ENCODE data around the gene WSCD1.

The WSCD1 gene

DNA sequence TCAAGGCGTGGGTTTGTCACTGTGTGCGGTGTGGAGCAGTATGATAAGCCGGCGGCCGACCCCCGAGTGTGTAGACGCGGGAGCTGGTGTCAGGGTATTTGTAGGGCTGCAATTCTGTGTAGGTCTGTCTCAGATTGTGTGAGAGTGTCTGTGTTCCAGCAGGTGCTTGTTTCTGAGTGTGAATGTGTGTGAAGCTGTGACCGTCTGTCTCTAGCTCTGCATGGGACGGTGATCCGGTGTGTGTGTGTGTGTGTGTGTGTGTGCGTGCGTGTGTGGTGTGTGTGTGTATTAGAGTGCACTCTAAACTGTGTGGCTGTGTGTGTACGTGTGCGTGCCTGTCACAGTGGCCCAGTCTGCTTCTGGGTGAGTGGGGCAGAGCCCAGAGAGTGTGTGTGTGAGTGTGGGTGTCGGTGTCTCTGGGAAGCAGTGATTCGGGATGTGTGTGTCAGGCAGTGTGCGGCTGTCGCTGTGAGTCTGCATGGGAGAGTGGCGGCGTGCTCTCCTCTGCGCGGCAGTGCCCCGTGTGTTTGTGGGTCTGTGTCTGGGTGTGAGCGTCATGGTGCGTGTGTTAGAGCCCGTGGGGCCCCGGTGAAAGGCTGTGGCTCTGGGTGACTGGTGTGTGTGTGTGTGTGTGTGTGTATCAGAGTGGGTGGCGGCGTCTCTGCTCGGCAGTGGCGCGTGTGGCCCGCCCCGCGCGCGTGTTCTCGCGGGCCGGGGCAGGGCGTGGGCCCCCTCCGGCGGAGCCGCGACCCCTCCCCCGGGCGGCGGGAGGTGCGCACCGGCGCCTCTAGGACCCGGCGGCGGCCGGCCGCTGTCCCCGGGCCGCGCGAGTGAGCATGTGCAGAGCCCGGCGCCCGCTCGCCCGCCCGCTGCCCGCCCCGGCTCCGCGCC, at the start of gene WSCD1:
Gene WSCD1, plus strand, starts transcription at position 841 of the 891 bp plus-strand sequence. CDS start 10,280 bp downstream, outside the sequence.
- Mint-ChIP-seq H3K36me3 (peaks cover 0 to 3% of the 10 kb centered on the region in 2 donors), H3K27ac (peak within 1 kb of the TSS; percentile 33), H3K27me3 (peaks cover 61 to 77% of the 10 kb centered on the region in 2 donors), H3K4me1 (peaks cover 12 to 13% of the 10 kb centered on the region in 2 donors), H3K4me3 (peak within 1 kb of the TSS; percentile 77 to 79), H3K9me3 (no peaks in the 10 kb centered on the region)
- ATAC-seq (replicated peaks) = peak; percentile 51 to 61
- no peak for DNase-seq

DNA sequence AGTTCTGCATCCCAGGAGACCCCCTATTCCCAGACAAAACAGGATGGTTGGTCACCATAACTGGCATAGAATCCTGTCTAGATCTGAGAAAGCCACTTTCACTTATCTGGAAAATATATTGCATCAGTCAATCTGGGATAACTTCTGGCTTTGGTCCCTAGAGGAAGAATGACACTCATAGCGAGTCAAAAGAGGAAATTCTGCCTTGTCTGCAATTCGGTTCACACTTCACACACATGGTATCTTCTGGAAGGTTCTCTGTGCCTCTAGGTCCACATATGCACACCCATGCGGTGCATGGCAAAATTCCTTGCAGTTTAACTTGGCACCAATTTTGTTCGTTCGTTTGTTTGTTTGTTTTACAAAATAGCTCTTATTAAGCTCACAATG, 49.2 kb upstream of the WSCD1 start:
- Mint-ChIP-seq H3K4me1 (peaks cover 0 to 6% of the 10 kb centered on the region in 2 donors), H3K9me3 (no peaks in the 10 kb centered on the region), H3K4me3 (no peak overlapping the region), H3K36me3 (no peaks in the 10 kb centered on the region), H3K27ac (no peak overlapping the region), H3K27me3 (peaks cover 26 to 29% of the 10 kb centered on the region in 2 donors)
- ATAC-seq (replicated peaks) (no peak), DNase-seq (no peak)

DNA sequence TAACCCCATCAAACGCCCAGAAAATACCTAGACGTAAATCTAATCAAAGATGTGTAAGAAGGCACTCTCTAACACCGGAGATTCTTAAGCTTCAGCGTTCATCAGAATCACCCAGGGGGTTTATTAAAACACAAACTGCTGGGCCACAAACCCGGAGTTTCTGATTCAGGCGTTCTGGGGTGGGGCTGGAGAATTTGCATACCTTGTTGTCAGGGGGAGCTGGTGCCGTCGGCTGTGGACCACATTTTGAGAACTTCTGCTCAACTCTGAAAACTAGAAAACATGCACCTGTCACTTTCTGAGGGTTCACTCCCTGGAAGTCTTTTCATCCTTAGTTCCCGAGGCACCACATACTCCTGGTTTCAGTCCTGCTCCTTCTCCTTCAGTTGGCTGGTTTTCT, 48.6 kb upstream of the WSCD1 start:
- peaks cover 26 to 32% of the 10 kb centered on the region in 2 donors for H3K27me3 Mint-ChIP-seq
- no peak overlapping the region for H3K4me3 Mint-ChIP-seq
- no peaks in the 10 kb centered on the region for H3K36me3 Mint-ChIP-seq
- H3K4me1 Mint-ChIP-seq = peaks cover 0 to 6% of the 10 kb centered on the region in 2 donors
- no peak overlapping the region for H3K27ac Mint-ChIP-seq
- no peaks in the 10 kb centered on the region for H3K9me3 Mint-ChIP-seq
- ATAC-seq (replicated peaks) (no peak), DNase-seq (no peak)

DNA sequence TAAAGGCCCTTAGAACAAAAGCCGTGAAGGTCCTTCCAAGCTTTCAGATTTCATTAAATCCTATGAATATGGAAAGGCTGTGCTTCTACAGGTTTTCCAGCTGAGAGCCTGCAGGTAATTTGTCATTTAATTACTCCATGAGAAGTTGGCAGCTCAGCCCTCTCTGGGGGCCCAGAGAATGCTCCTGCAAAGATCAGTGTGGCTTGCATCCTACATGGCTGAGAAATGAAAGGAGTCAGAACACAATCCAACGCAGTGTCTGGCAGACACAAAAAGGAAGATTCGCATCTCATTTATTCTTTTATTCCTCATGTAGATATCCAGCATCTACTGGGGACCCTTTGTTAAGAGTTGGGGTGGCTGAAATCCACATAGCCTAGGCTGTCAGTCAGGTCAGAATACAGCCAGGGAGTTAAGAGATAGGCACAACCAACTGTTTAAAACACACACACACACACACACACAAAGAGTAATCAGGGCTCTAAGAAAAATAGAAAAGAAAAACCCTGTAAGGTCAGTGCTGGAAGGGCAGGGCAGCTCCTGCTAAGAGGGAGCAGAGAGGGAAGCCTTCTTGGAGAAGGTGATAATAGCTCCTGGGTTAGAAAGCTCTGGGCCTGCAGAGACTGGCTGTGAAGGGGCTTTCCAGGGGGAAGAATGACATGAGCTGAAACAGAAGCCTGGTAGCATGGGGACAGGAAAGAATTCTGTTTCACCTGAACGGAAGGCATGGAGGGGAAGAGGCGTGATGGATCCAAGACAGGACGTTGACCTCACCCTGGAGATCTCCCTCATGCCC, 46.9 kb upstream of the WSCD1 start:
- ATAC-seq (replicated peaks) (no peak), DNase-seq (no peak)
- H3K4me3 Mint-ChIP-seq = no peak overlapping the region
- H3K27me3 Mint-ChIP-seq = peaks cover 21 to 33% of the 10 kb centered on the region in 2 donors
- H3K36me3 Mint-ChIP-seq = no peaks in the 10 kb centered on the region
- H3K4me1 Mint-ChIP-seq = peaks cover 0 to 6% of the 10 kb centered on the region in 2 donors
- no peaks in the 10 kb centered on the region for H3K9me3 Mint-ChIP-seq
- no peak overlapping the region for H3K27ac Mint-ChIP-seq

DNA sequence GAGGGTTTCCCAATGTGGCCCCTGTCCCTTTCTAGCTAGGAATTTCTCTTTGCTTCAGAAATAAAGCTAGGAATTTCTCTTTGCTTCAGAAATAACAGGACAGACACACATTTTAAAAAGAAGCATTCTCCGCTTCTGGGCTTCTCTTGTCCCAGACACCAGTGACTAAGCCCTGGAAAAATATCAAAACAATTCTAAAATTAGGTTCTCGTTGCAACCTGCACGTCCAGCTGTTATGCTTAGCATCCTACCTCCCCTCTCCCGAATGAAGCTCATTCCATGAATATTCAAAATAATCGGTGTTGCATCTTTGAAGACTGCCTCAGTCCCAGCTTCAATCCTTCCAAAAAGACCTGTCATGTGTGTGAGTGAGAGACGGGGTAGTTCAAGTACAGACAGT, 45.6 kb upstream of the WSCD1 start:
- Mint-ChIP-seq H3K9me3 (no peaks in the 10 kb centered on the region), H3K4me3 (no peak overlapping the region), H3K27me3 (peaks cover 16 to 27% of the 10 kb centered on the region in 2 donors), H3K27ac (no peak overlapping the region), H3K36me3 (no peaks in the 10 kb centered on the region), H3K4me1 (peaks cover 0 to 6% of the 10 kb centered on the region in 2 donors)
- no peak for ATAC-seq (replicated peaks)
- no peak for DNase-seq

DNA sequence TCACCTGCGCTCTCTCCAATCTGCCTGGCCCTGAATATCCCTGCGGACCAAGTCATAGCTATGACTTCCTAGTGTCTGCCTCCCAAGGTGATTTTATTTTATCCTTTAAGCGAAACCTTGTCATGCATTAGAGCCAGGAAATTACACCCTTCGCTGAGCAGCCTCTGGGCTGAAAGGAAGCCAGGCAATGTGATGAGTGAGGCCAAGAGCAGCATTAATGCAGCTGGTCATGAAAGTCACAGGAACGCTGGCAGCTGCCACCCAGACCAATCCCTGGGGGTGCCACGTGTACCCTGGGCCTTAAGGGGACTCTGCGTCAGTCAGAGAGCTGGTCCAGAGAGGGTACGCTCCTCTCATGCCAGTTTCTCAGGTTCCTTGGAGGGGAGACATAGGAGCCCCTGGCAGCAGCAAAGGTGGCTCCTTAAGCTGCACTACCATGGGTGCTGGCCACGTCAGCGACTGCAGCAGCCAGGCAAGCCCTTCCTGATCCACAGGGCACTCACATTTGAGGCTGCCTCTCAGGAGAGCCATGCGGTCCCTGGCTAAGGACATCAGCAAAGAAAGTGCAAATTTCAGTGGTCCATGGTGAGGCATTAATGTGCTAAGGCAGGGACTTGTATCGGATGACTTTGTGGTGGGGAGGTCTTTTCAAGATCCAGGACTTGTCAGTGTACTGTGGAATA, 42.7 kb upstream of the WSCD1 start:
- no peak for ATAC-seq (replicated peaks)
- no peak overlapping the region for H3K4me3 Mint-ChIP-seq
- peaks cover 10 to 21% of the 10 kb centered on the region in 2 donors for H3K27me3 Mint-ChIP-seq
- H3K4me1 Mint-ChIP-seq = peaks cover 0 to 6% of the 10 kb centered on the region in 2 donors
- no peaks in the 10 kb centered on the region for H3K9me3 Mint-ChIP-seq
- no peak overlapping the region for H3K27ac Mint-ChIP-seq
- no peak for DNase-seq
- no peaks in the 10 kb centered on the region for H3K36me3 Mint-ChIP-seq

DNA sequence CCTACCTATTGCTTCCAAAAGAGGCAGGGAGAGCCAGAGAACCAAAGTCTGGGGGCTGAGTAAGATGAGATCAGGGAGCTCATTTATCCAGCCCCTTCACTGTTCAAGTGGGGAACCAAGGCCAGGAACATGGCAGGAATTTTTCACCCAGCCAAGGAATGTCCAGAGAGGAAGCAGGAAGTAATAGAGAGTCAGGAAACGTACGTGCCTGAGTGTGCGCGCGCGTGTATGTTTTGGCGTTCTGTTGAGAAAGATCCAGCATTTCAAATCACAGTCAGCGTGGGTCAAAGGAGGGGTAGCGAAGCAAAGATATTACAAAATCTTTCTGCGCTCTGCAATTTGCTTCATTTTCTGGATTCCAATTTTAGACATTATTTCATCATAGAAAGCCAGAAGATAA, 41.9 kb upstream of the WSCD1 start:
- no peak for ATAC-seq (replicated peaks)
- Mint-ChIP-seq H3K36me3 (no peaks in the 10 kb centered on the region), H3K9me3 (no peaks in the 10 kb centered on the region), H3K27ac (no peak overlapping the region), H3K27me3 (peaks cover 10 to 19% of the 10 kb centered on the region in 2 donors), H3K4me1 (peaks cover 0 to 6% of the 10 kb centered on the region in 2 donors), H3K4me3 (no peak overlapping the region)
- DNase-seq = no peak

DNA sequence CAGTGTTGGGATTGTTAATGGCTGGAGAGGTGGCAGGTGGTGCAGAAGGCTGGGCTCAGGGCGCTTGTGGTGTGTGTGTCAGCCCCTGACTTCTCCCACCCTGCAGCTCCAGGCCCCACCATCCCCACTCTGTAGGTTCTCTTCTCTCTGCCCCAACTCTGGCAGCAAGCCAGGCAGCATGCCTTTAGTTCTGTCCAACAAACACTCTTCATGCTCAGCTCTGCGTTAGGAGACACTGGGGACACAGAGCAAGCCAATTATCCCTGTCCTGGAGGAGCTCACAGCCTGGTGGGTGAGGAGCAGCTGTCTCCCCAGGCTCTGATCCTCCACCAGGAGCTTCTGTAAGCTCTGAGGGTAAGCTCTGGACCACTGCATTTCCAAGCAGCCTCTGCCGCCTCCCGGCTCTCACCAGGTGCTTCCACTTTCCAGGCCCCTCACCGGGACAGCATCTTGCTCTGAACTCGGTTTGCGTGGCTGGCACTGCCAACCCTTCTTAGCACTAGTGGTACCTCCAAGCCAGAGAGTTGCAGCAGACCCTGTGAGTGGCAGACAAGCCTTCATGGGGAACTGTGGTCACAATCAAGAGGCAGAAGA, 34.3 kb upstream of the WSCD1 start:
- H3K27me3 Mint-ChIP-seq = peaks cover 0 to 14% of the 10 kb centered on the region in 2 donors
- ATAC-seq (replicated peaks) = no peak
- H3K27ac Mint-ChIP-seq = no peak overlapping the region
- no peak for DNase-seq
- no peaks in the 10 kb centered on the region for H3K4me1 Mint-ChIP-seq
- H3K4me3 Mint-ChIP-seq = no peak overlapping the region
- H3K36me3 Mint-ChIP-seq = no peaks in the 10 kb centered on the region
- H3K9me3 Mint-ChIP-seq = peaks cover 0 to 2% of the 10 kb centered on the region in 2 donors

DNA sequence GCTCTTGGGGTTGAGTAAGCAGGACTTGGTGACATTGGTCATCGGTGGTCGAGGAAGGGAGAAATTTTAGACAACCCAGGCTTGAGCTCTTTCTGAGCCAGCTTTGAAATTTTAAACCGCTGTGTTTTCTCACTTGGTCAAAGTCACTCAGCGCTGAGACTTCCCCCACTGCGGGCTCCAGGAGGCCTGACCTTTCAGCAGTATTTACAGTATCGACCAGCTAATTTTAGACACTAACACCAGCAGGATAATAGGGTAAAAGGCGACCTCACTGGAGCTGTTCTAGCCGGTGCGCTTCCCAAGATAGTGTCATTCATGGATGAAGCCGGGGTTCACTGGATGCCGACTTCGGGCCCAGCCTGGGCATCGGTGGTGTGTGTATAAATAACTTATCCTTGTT, 29.7 kb upstream of the WSCD1 start:
- ATAC-seq (replicated peaks) (no peak), DNase-seq (no peak)
- no peak overlapping the region for H3K27ac Mint-ChIP-seq
- no peaks in the 10 kb centered on the region for H3K4me1 Mint-ChIP-seq
- H3K4me3 Mint-ChIP-seq = no peak overlapping the region
- H3K9me3 Mint-ChIP-seq = no peaks in the 10 kb centered on the region
- H3K36me3 Mint-ChIP-seq = no peaks in the 10 kb centered on the region
- H3K27me3 Mint-ChIP-seq = peaks cover 0 to 10% of the 10 kb centered on the region in 2 donors

DNA sequence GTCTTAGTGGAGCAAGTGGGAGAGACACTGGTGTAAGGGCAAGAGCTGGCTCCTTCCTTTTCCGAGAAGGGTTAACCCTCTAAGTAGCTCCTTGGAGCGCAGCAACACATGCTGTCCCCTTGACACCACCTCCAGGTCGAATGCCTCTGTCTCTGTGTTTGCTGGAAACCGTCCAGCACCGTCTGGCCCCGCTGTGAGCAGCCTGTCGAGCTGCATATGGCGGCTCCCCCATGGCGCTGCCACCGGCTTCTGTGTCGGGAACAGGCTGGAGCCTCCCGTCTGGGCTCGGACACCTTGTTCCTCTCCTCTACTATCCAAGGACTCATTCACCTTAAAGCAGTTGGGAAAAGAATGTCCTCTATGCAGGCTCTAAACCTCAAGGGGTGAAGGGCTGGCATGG, 28.9 kb upstream of the WSCD1 start:
- Mint-ChIP-seq H3K9me3 (no peaks in the 10 kb centered on the region), H3K4me1 (no peaks in the 10 kb centered on the region), H3K27ac (no peak overlapping the region), H3K4me3 (no peak overlapping the region), H3K36me3 (no peaks in the 10 kb centered on the region), H3K27me3 (peaks cover 0 to 10% of the 10 kb centered on the region in 2 donors)
- ATAC-seq (replicated peaks) (no peak), DNase-seq (no peak)

DNA sequence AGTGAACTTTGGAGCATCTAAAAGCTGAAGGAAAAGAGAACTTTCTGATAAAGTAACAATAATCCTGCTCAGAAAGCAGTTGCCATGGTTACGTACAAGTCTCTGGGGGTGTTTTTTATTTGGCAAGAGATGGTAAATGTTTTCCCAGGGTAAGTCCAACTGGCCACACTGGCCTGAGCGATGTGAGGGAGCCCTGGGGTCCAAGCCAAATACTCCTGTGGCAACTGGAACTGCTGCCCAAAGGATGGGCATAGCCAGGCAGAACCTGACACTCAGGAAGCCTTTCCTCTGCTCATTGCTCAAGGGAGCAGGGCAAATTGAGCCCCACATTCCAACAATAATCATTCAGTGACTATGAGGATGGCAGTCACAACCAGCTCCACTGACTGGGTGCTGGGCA, 26.8 kb upstream of the WSCD1 start:
- Mint-ChIP-seq H3K4me3 (no peak overlapping the region), H3K36me3 (no peaks in the 10 kb centered on the region), H3K9me3 (no peaks in the 10 kb centered on the region), H3K27ac (no peak overlapping the region), H3K4me1 (no peaks in the 10 kb centered on the region), H3K27me3 (peaks cover 0 to 10% of the 10 kb centered on the region in 2 donors)
- ATAC-seq (replicated peaks) (no peak), DNase-seq (no peak)

DNA sequence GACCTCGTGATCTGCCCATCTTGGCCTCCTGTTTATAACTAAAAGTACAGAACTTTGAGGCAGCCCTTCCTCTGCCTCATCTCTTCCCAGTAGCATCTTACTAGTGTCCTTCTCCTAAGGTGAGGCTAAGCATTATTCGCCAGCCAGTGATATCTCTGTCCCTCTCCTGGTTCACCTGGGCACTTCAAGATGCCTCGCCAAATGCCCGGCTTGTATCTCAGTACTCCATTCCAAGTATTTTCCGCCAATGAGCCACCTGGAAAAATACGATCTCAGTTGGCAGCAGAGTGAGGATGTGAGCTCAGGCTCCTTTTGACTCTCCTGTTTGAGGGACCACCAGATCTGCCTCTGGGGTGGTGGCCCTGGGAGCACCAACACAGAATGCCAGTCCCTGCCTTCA, 25.9 kb upstream of the WSCD1 start:
- H3K27ac Mint-ChIP-seq = no peak overlapping the region
- no peaks in the 10 kb centered on the region for H3K4me1 Mint-ChIP-seq
- no peak overlapping the region for H3K4me3 Mint-ChIP-seq
- no peaks in the 10 kb centered on the region for H3K9me3 Mint-ChIP-seq
- peaks cover 0 to 10% of the 10 kb centered on the region in 2 donors for H3K27me3 Mint-ChIP-seq
- DNase-seq (no peak), ATAC-seq (replicated peaks) (no peak)
- H3K36me3 Mint-ChIP-seq = no peaks in the 10 kb centered on the region

DNA sequence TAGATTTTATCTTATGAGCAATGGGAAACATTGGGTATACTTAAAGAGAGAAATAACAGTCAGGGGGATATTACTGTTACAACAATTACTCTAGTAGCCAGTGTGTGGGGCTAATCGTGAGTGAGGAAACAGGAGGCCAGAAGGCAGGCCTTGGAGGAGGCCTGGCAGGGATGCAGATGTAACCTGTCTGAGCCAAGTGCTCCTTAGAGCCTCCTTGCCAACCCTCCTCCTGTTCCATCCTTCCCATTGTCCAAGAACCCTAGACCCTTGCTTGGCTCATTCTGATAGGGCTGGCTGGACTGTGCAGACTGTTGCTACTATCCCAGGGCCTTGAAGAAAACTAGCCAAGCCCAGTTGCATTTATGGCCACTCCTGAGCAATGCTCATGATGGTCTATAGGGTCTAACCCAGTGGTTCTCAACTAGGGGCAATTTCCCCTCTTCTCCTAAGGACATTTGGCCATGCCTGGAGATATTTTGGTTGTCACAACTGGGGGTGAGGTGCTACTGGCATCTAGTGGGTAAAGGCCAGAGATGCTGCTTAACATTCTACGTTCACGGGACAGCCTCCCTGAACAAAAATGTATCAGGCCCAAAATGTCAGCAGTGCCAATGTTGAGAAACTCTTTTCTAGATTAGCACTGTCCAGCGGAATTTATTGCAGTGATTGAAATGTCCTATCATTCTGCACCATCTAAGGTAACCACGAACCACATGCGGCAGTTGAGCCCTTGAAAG, 24.4 kb upstream of the WSCD1 start:
- no peaks in the 10 kb centered on the region for H3K4me1 Mint-ChIP-seq
- H3K4me3 Mint-ChIP-seq = no peak overlapping the region
- DNase-seq (no peak), ATAC-seq (replicated peaks) (no peak)
- no peaks in the 10 kb centered on the region for H3K9me3 Mint-ChIP-seq
- H3K36me3 Mint-ChIP-seq = no peaks in the 10 kb centered on the region
- no peak overlapping the region for H3K27ac Mint-ChIP-seq
- peaks cover 0 to 5% of the 10 kb centered on the region in 2 donors for H3K27me3 Mint-ChIP-seq
